K562 (cell line): Measurements from ENCODE around the gene C3orf85. TPM values are rescaled to one million over a fixed set of nuclear protein-coding genes. Genes with fewer than 3 reads are reported as not detected.

Experiments used
- ATAC-seq: fragments of 200-7000 bp; cut with Tn5 transposase; 3 replicates; pipeline ENCODE4 v1.9.1; 2020; ENCODE audit warnings: moderate library complexity
- BruUV-seq: library from RNA; stranded (reverse); fragments of 400-500 nt; replicated peaks from 2 replicates; lab custom pipeline; 2021; lab: Mats Ljungman, UMichigan
- CTCF ChIA-PET: fragments of 300-600 bp; formaldehyde crosslinking; extraction: SDS; loops from one replicate; lab custom pipeline; 2021; ENCODE audit warnings: low intra/inter-chr PET ratio; lab: Yijun Ruan, JAX
- POLR2A ChIA-PET: fragments of 300-600, 350-650 bp; sonication (Branson Sonifier 250); formaldehyde crosslinking; extraction: SDS; loops from one replicate; lab custom pipeline; 2021; ENCODE audit warnings: antibody characterized with exemption, inconsistent platforms; lab: Yijun Ruan, JAX
- DNase-seq, 4 experiments: peaks; one replicate each; pipeline versions ENCODE4 v3.0.0 to v3.0.0-alpha.2; 2011 to 2018; ENCODE audit warnings: low spot score in 3 of 4, mixed read lengths in 3 of 4; ENCODE audit errors: extremely low read depth in 1 of 4
- FAIRE-seq: peaks from 2 replicates; lab custom pipeline; 2011; peaks lifted over from hg19 to GRCh38; lab: Jason Lieb, UNC
- H2AFZ ChIP-seq: 2 replicates; pipeline ENCODE4 v1.6.0; 2011; ENCODE audit warnings: low read depth, low read length, control low read depth, inconsistent platforms
- H3K27ac ChIP-seq: fragments of 200-600 bp; 3 replicates; pipeline ENCODE4 v1.8.0; 2011; ENCODE audit warnings: low read depth, mild to moderate bottlenecking, control low read depth, inconsistent platforms, low read length, moderate library complexity, mixed read lengths; ENCODE audit errors: extremely low read depth
- H3K27me3 ChIP-seq, 2 experiments: fragments of 300-600 bp in 1 of 2; 2 replicates in 1 of 2; 3 replicates in 1 of 2; pipeline versions ENCODE4 v1.6.0 to v1.8.0; 2011; ENCODE audit warnings: inconsistent platforms in 2 of 2, low read length in 2 of 2, mild to moderate bottlenecking in 1 of 2, mixed read lengths in 1 of 2, moderate library complexity in 1 of 2; ENCODE audit not compliant: control insufficient read depth in 2 of 2, insufficient read depth in 2 of 2
- H3K36me3 ChIP-seq: fragments of 300-600 bp; 3 replicates; pipeline ENCODE4 v1.8.0; 2011; ENCODE audit warnings: mild to moderate bottlenecking, low read length, inconsistent platforms; ENCODE audit not compliant: control insufficient read depth, insufficient read depth
- H3K4me1 ChIP-seq, 2 experiments: fragments of 200-600 bp in 1 of 2; replicated peaks in 1 of 2; 2 replicates in 1 of 2; 3 replicates in 1 of 2; pipeline versions ENCODE4 v1.5.1 to v1.8.0; 2011; ENCODE audit warnings: inconsistent platforms in 2 of 2, low read length in 2 of 2, mild to moderate bottlenecking in 1 of 2, mixed read lengths in 1 of 2, moderate library complexity in 1 of 2; ENCODE audit not compliant: control insufficient read depth in 2 of 2, insufficient read depth in 2 of 2
- H3K4me2 ChIP-seq: 2 replicates; pipeline ENCODE4 v1.6.1; 2011; ENCODE audit warnings: low read length, control low read depth, inconsistent platforms, mixed read lengths; ENCODE audit not compliant: insufficient read depth
- H3K4me3 ChIP-seq: fragments of 200-600 bp; sonication (generic), shearing (Covaris generic); 2 replicates; pipeline ENCODE4 v1.5.1; 2016; ENCODE audit warnings: control low read depth, inconsistent platforms
- H3K79me2 ChIP-seq: fragments of 200-600 bp; 3 replicates; pipeline ENCODE4 v1.8.0; 2011; ENCODE audit warnings: low read length, inconsistent platforms; ENCODE audit not compliant: control insufficient read depth, insufficient read depth
- H3K9ac ChIP-seq, 2 experiments: 2 replicates each; pipeline versions ENCODE4 v1.6.0 to v1.6.1; 2011; ENCODE audit warnings: low read depth in 2 of 2, low read length in 2 of 2, control low read depth in 1 of 2, inconsistent platforms in 1 of 2, mild to moderate bottlenecking in 1 of 2, mixed read lengths in 1 of 2; ENCODE audit not compliant: insufficient read depth in 1 of 2
- H3K9me1 ChIP-seq: one replicate; pipeline ENCODE4 v1.6.0; 2011; ENCODE audit warnings: inconsistent platforms, mild to moderate bottlenecking, low read length, moderate library complexity; ENCODE audit not compliant: control insufficient read depth, insufficient read depth
- H3K9me3 ChIP-seq: replicated peaks from 2 replicates; pipeline ENCODE4 v1.5.1; 2011; ENCODE audit warnings: low read depth, low read length, inconsistent platforms; ENCODE audit not compliant: control insufficient read depth, insufficient read depth
- H4K20me1 ChIP-seq: replicated peaks from 2 replicates; pipeline ENCODE4 v1.6.1; 2011; ENCODE audit warnings: low read length, inconsistent platforms, mixed read lengths; ENCODE audit not compliant: control insufficient read depth, insufficient read depth
- BRD4 ChIP-seq: fragments of 200-600 bp; sonication (generic); IDR thresholded peaks from 2 replicates; pipeline ENCODE4 v1.6.1; 2017; ENCODE audit warnings: inconsistent platforms
- CTCF ChIP-seq, 3 experiments: IDR thresholded peaks in 2 of 3; conservative IDR thresholded peaks in 1 of 3; 2 replicates each; pipeline ENCODE4 v1.5.1; 2011 to 2012; ENCODE audit warnings: low read length in 3 of 3, mild to moderate bottlenecking in 3 of 3, control low read depth in 2 of 3, improper control_type of control experiment in 1 of 3, inconsistent platforms in 1 of 3, low read depth in 1 of 3, mixed read lengths in 1 of 3, moderate library complexity in 1 of 3; ENCODE audit not compliant: insufficient read depth in 2 of 3
- HNRNPLL ChIP-seq: fragments of 200-400 bp; formaldehyde crosslinking; IDR thresholded peaks from 2 replicates; pipeline ENCODE4 v1.6.1; 2017; ENCODE audit warnings: low read length, low read depth, mild to moderate bottlenecking; ENCODE audit not compliant: poor library complexity, severe bottlenecking
- NCOR1 ChIP-seq: fragments of 450-650 bp; IDR thresholded peaks from 2 replicates; pipeline ENCODE4 v1.6.1; 2016; ENCODE audit warnings: mild to moderate bottlenecking, moderate library complexity
- SMARCE1 ChIP-seq: fragments of 450-650 bp; IDR thresholded peaks from 2 replicates; pipeline ENCODE4 v1.7.1; 2016; ENCODE audit warnings: mild to moderate bottlenecking
- WGBS: fragments of 100-300 bp; shearing (Covaris generic); methylation state at CpG from one replicate; pipeline ENCODE4 v1.1.6; 2016; ENCODE audit warnings: low coverage, mixed read lengths; ENCODE audit not compliant: insufficient coverage; ENCODE audit errors: missing lambda C conversion rate; 5-methylcytosine and 5-hydroxymethylcytosine counted together
- in situ Hi-C: fragments of 300-500 bp; cut with MboI; formaldehyde crosslinking; loops from 4 replicates; pipeline ENCODE4 v1.15.0; 2018; ENCODE audit warnings: inconsistent platforms, mixed read lengths
- intact Hi-C: fragments of 100-400 bp; cut with micrococcal nuclease; formaldehyde crosslinking; loops from 2 replicates; pipeline ENCODE4 v1.14.2; 2022
- polyA plus RNA-seq, 8 experiments: library from polyadenylated mRNA; depleted of rRNA in 4 of 8; stranded (reverse) in 5 of 8; unstranded in 3 of 8; fragments of >200 nt; fragmentation: Nextera tagmentation in 2 of 8; fragmentation: Illumina TruSeq in 1 of 8; extraction: Ambion mirVana in 2 of 8; extraction: Trizol in 1 of 8; gene quantifications; 2 replicates each; pipeline versions ENCODE4 v1.2.1 to v1.2.3, GENCODE V29; 2011 to 2014; ENCODE audit warnings: inconsistent platforms in 1 of 8, missing spikeins in 1 of 8
- total RNA-seq, 7 experiments: library from RNA; depleted of rRNA in 6 of 7; stranded (reverse); fragments of >200 nt in 6 of 7; fragmentation: Illumina TruSeq in 2 of 7; extraction: Trizol in 2 of 7; gene quantifications; 2 replicates each; pipeline versions ENCODE4 v1.2.1 to v1.2.3, GENCODE V29; 2011 to 2021; ENCODE audit warnings: low replicate concordance in 1 of 7

The C3orf85 gene
- total and polyA plus RNA-seq, 9 of the 15 experiments (the other 6 are each of a cell fraction or from before 2014, with no cell fraction given) = not detected

- POLR2A ChIA-PET = no interaction called here
- FAIRE-seq (no peak), ATAC-seq (no peak)
Measured at GRCh38 chr3:109095166-109095565, 41.4 kb upstream of the C3orf85 start.

GRCh38 chr3:109098079-109098644 lies 38.4 kb upstream of the C3orf85 start:
- no peaks in the 10 kb centered on the region for H3K27me3 ChIP-seq
- CTCF ChIA-PET = no interaction called here
- H3K27ac ChIP-seq = no peak overlapping the region
- no peaks in the 10 kb centered on the region for H3K4me1 ChIP-seq
- H3K9ac ChIP-seq = no peak overlapping the region
- H2AFZ ChIP-seq = no peak overlapping the region
- FAIRE-seq = no peak
- no peaks in the 10 kb centered on the region for H4K20me1 ChIP-seq
- POLR2A ChIA-PET = no interaction called here
- H3K4me2 ChIP-seq = no peak overlapping the region
- peak in 3 of 4 experiments; percentile 7 to 13 (median 12) for DNase-seq
- no TSS peak for BruUV-seq
- no peak overlapping the region for H3K4me3 ChIP-seq
- H3K9me1 ChIP-seq = no peaks in the 10 kb centered on the region
- H3K9me3 ChIP-seq = no peaks in the 10 kb centered on the region
- ATAC-seq = peak; percentile 79
- in situ Hi-C loops (no loop called here), intact Hi-C loops (no loop called here)
- H3K36me3 ChIP-seq = no peaks in the 10 kb centered on the region
- no peaks in the 10 kb centered on the region for H3K79me2 ChIP-seq
- 0% methylated on average over 3 of the region's 5 CpGs for WGBS
- no peak for TF ChIP-seq BRD4
- TF ChIP-seq CTCF (IDR thresholded peaks at IDR 0.05 in 2 of 3, conservative IDR thresholded peaks at IDR 0.05 in 1 of 3; ENCODE audit: insufficient read depth in 2 of 3, low read depth in 1 of 3, low read length in 3 of 3) = peak; percentile 25 to 34 (median 31); a peak in 3 of 6 replicates

More at GRCh38 chr3:109095166-109095565, 41.4 kb upstream of the C3orf85 start:
- CTCF ChIA-PET = no interaction called here
- Histone ChIP-seq H3K27ac (no peak overlapping the region), H3K9me1 (no peaks in the 10 kb centered on the region), H3K36me3 (no peaks in the 10 kb centered on the region)
- TF ChIP-seq SMARCE1 (no peak), NCOR1 (no peak), HNRNPLL (no peak)
- TF ChIP-seq, all 486 proteins: peak for 0
- H3K9me3 ChIP-seq = no peaks in the 10 kb centered on the region
- no TSS peak for BruUV-seq
- H3K4me1 ChIP-seq = no peaks in the 10 kb centered on the region
- H4K20me1 ChIP-seq = no peaks in the 10 kb centered on the region
- no peak overlapping the region for H3K4me3 ChIP-seq
- in situ Hi-C loops = no loop called here
- intact Hi-C loops = no loop called here
- no peak overlapping the region for H3K9ac ChIP-seq
- DNase-seq = no peak
- no peak overlapping the region for H3K4me2 ChIP-seq
- H3K79me2 ChIP-seq = no peaks in the 10 kb centered on the region
- 0% methylated on average over 1 of the region's 1 CpG for WGBS
- H3K27me3 ChIP-seq = no peaks in the 10 kb centered on the region
- H2AFZ ChIP-seq = no peak overlapping the region
